ENCODE data around the gene AK2.

GRCh38 chr1:33008051-33008914, 28.4 kb downstream of the AK2 start:
- TF ChIP-seq CTCF (IDR thresholded peaks at IDR 0.05): no peak
- no peak for TF ChIP-seq EZH2 (IDR thresholded peaks at IDR 0.05; ENCODE audit: borderline replicate concordance, insufficient read depth, low read depth, low read length, poor library complexity, severe bottlenecking)
